H1 (cell line): ENCODE results near the gene CHEK2. TPM values are rescaled to one million over a fixed set of nuclear protein-coding genes. Genes with fewer than 3 reads are reported as not detected.

ENCODE experiments used
- BCL11A ChIP-seq, 2 experiments: IDR thresholded peaks; one replicate each; pipeline ENCODE4 v1.6.1; 2011; ENCODE audit warnings: low read depth in 2 of 2, low read length in 2 of 2, mild to moderate bottlenecking in 2 of 2
- POU5F1 ChIP-seq: IDR thresholded peaks from 2 replicates; pipeline ENCODE4 v1.6.1; 2011; ENCODE audit warnings: low read depth, mild to moderate bottlenecking, low read length, moderate library complexity
- RAD21 ChIP-seq, 2 experiments: IDR thresholded peaks in 1 of 2; conservative IDR thresholded peaks in 1 of 2; 2 replicates each; pipeline ENCODE4 v1.6.1; 2011; ENCODE audit warnings: low read depth in 2 of 2, low read length in 2 of 2, improper control_type of control experiment in 1 of 2, inconsistent platforms in 1 of 2, mild to moderate bottlenecking in 1 of 2, moderate library complexity in 1 of 2
- SP2 ChIP-seq: IDR thresholded peaks from 2 replicates; pipeline ENCODE4 v1.6.1; 2012; ENCODE audit warnings: mild to moderate bottlenecking, low read length, inconsistent platforms
- TBP ChIP-seq: IDR thresholded peaks from 2 replicates; pipeline ENCODE4 v1.6.1; 2011; ENCODE audit warnings: low read depth, low read length, improper control_type of control experiment
- polyA plus RNA-seq, 7 experiments: library from polyadenylated mRNA; depleted of rRNA in 3 of 7; stranded (reverse) in 5 of 7; unstranded in 2 of 7; fragments of >200 nt in 5 of 7; fragments of 200-250 nt in 2 of 7; gene quantifications; 1 replicate in 5 of 7; 2 replicates in 1 of 7; 4 replicates in 1 of 7; pipeline versions ENCODE4 v1.2.1 to v1.2.3, GENCODE V29; 2011 to 2013; ENCODE audit warnings: missing spikeins in 2 of 7, mixed read lengths in 2 of 7
- total RNA-seq: library from RNA; stranded (reverse); fragmentation: NEBNext Ultra II Directional; extraction: Animal tissue kit (Norgen Biotek cat#: 25700); gene quantifications from 2 replicates; pipeline ENCODE4 v1.2.1, GENCODE V29; 2021

The CHEK2 gene
- total and polyA plus RNA-seq, 2 of the 8 experiments (the other 6 are each of a cell fraction or from before 2014, with no cell fraction given), result 74.9 to 89.5 TPM

DNA sequence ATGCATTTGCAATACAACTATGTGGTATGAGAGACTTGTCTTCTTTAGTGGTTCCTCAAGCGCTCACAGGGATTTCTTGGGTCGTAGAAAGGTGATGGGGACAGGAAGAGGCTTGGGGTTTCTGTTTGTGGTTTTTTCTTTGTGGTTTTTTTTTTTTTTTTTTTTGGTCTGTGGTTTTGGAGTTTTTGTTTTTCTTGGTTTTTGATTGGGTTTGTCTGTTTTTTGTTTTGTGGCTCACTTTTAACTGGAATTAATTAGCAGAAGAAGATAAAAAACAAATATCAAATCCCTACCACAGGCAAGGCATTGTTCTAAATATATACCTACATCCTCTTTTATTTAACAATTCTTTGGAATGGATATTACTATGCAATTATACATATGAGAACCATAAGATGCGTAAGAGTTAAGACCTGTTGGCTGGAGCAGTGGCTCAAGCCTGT lies 67.5 kb downstream of the CHEK2 start (continued):
- TF ChIP-seq TBP (no peak), POU5F1 (no peak), RAD21 (IDR thresholded peaks at IDR 0.05 in 1 of 2, conservative IDR thresholded peaks at IDR 0.05 in 1 of 2; ENCODE audit: low read depth in 2 of 2, low read length in 2 of 2) (no peak), BCL11A (IDR thresholded peaks at IDR 0.05; ENCODE audit: low read depth in 2 of 2, low read length in 2 of 2) (no peak), SP2 (no peak)
